Heart left ventricle (tissue), 16 donors: ENCODE data around the gene MTUS2. TPM values are rescaled to one million over a fixed set of nuclear protein-coding genes. Genes with fewer than 3 reads are reported as not detected.

Source experiments
- ATAC-seq, 4 donors: fragments of 200-7000 bp; cut with Tn5 transposase; one replicate each; pipeline ENCODE4 v1.9.1; 2020 to 2022; ENCODE audit warnings: moderate library complexity in 4 of 4, mild to moderate bottlenecking in 3 of 4, moderate number of reproducible peaks in 1 of 4
- DNase-seq, 5 donors: peaks; one replicate each; pipeline ENCODE4 v3.0.0-alpha.2; 2020
- H3K27ac ChIP-seq, 12 donors: fragments of 200-600 bp; sonication (generic) in 4 of 12; one replicate each; pipeline versions ENCODE4 v1.5.0 to v1.8.0; 2016 to 2022; ENCODE audit warnings: mild to moderate bottlenecking in 2 of 12
- H3K27me3 ChIP-seq, 9 donors: fragments of 200-600 bp; sonication (generic) in 2 of 9; one replicate each; pipeline versions ENCODE4 v1.5.1 to v1.8.0; 2016 to 2022; ENCODE audit warnings: mild to moderate bottlenecking in 3 of 9
- H3K36me3 ChIP-seq, 9 donors: fragments of 200-600 bp; sonication (generic) in 2 of 9; one replicate each; pipeline versions ENCODE4 v1.5.0 to v1.8.0; 2018 to 2022; ENCODE audit warnings: mild to moderate bottlenecking in 2 of 9
- H3K4me1 ChIP-seq, 12 donors: fragments of 200-600 bp; sonication (generic) in 4 of 12; one replicate each; pipeline versions ENCODE4 v1.5.0 to v1.8.0; 2016 to 2022; ENCODE audit warnings: mild to moderate bottlenecking in 3 of 12
- H3K4me3 ChIP-seq, 12 donors: fragments of 200-600 bp; sonication (generic) in 4 of 12; one replicate each; pipeline versions ENCODE4 v1.5.0 to v1.8.0; 2017 to 2022; ENCODE audit warnings: mild to moderate bottlenecking in 9 of 12, moderate library complexity in 4 of 12
- H3K9me3 ChIP-seq, 12 donors: fragments of 200-600 bp; sonication (generic) in 4 of 12; one replicate each; pipeline versions ENCODE4 v1.5.0 to v1.8.0; 2016 to 2022; ENCODE audit warnings: mild to moderate bottlenecking in 1 of 12
- POLR2A ChIP-seq, 2 donors: fragments of 450-650 bp; IDR thresholded peaks; one replicate each; pipeline ENCODE4 v1.6.1; 2017; ENCODE audit warnings: antibody characterized with exemption in 2 of 2, mild to moderate bottlenecking in 2 of 2, moderate library complexity in 2 of 2
- WGBS, 4 donors: extraction: QIAGEN DNeasy Blood & Tissue Kit in 2 of 4; methylation state at CpG; one replicate each; pipeline versions ENCODE4 v1.1.5 to v1.1.7; 2013 to 2018; 5-methylcytosine and 5-hydroxymethylcytosine counted together
- intact Hi-C, 10 donors: fragments of 100-400 bp; cut with DNase I; formaldehyde crosslinking; loops; one replicate each; pipeline versions ENCODE4 v1.11.1 to v1.14.2; 2022
- polyA plus RNA-seq, 2 donors: library from polyadenylated mRNA; stranded (reverse); fragments of 200-250 nt; gene quantifications; one replicate each; pipeline ENCODE4 v1.2.3, GENCODE V29; 2013
- total RNA-seq, 9 donors: library from RNA; depleted of rRNA in 2 of 9; stranded (reverse); fragments of >200 nt in 2 of 9; fragmentation: NEBNext Ultra II Directional in 3 of 9; extraction: Animal tissue kit (Norgen Biotek cat#: 25700) in 3 of 9; gene quantifications; one replicate each; pipeline versions ENCODE4 v1.1.0 to v1.2.4, GENCODE V29; 2016 to 2023
- TF ChIP-seq, protein P1 (sequence below), 12 donors: fragments of 200-600 bp; sonication (generic) in 4 of 12; IDR thresholded peaks; one replicate each; pipeline versions ENCODE4 v1.5.0 to v1.8.0; 2018 to 2022; ENCODE audit warnings: antibody characterized with exemption in 12 of 12, mild to moderate bottlenecking in 5 of 12
- donor health status: ischemic (EF 13 %, LVEDD 7.1; RV severe dilation, severe dysfunction).
- donor health status: healthy with polysubstance abuse.
- donor health status: DM: no; HTN: yes; CAD: no.
- donor health status: DM: no; HTN: no; CAD: no.
- donor health status: ischemic (EF 25% LVEDD 6.9; RV normal size, moderate dysfunction).
- donor health status: ischemic (EF 25% LVEDD 5.7; RV mildly dilated, moderate dysfunction).
- donor health status: healthy.
- donor health status: DM: yes; HTN: yes; CAD: no.
- donor health status: ischemic (EF 35%, LVEDD 5.7; RV mildly dilated, moderate dysfunction).
- donor health status: nonischemic (EF 11% LVEDD 7.7; RV severe dilation, severe dysfunction).
- donor health status: DM: yes; HTN: yes; CAD: no.
- donor health status: PGD.
- donor health status: ischemic (EF 29% LVEDD 5.4; RV normal size, mild dysfunction).
- donor health status: nonischemic (EF 23%, LVEDD 6.1; RV moderate dilation, normal function).

MTUS2 gene
- total and polyA plus RNA-seq, 11 donors, result 28.7 to 174 (median 67.9) TPM

DNA sequence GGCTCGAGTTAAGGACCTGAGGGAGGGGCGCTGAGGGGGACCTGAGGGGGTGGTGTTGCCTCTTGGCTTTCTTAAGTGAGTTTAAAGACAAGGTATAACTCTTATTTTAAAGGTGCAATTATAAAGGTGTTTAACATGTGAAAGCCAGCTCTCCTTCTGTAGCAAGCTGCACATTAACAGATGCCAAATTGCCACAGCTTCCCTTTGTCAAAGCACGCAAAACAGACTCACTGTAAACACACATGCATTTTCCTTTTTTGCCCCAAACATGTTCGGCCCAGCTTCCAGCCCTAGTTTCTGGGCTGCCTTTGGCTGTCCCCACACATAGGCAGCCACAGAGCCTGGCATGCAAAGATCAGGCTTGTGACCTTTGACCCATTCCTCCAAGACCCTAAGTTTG lies 663.5 kb downstream of the MTUS2 start:
- DNase-seq (no peak), ATAC-seq (no peak)
- Histone ChIP-seq H3K4me3 (no peak overlapping the region), H3K4me1 (peaks cover 0 to 39% (median 8%) of the 10 kb centered on the region in 12 donors), H3K27me3 (peaks cover 0 to 2% (median 0%) of the 10 kb centered on the region in 9 donors), H3K27ac (no peak overlapping the region), H3K9me3 (no peaks in the 10 kb centered on the region), H3K36me3 (peaks cover 0 to 10% (median 0%) of the 10 kb centered on the region in 9 donors)
- TF ChIP-seq, protein P1, sequence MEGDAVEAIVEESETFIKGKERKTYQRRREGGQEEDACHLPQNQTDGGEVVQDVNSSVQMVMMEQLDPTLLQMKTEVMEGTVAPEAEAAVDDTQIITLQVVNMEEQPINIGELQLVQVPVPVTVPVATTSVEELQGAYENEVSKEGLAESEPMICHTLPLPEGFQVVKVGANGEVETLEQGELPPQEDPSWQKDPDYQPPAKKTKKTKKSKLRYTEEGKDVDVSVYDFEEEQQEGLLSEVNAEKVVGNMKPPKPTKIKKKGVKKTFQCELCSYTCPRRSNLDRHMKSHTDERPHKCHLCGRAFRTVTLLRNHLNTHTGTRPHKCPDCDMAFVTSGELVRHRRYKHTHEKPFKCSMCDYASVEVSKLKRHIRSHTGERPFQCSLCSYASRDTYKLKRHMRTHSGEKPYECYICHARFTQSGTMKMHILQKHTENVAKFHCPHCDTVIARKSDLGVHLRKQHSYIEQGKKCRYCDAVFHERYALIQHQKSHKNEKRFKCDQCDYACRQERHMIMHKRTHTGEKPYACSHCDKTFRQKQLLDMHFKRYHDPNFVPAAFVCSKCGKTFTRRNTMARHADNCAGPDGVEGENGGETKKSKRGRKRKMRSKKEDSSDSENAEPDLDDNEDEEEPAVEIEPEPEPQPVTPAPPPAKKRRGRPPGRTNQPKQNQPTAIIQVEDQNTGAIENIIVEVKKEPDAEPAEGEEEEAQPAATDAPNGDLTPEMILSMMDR (IDR thresholded peaks at IDR 0.05), result no peak
- TF ChIP-seq POLR2A (IDR thresholded peaks at IDR 0.05), result no peak
- intact Hi-C loops, result no loop called here
- 63 to 70% (median 70%) methylated on average over 4 of the region's 4 CpGs for WGBS, 4 donors

DNA sequence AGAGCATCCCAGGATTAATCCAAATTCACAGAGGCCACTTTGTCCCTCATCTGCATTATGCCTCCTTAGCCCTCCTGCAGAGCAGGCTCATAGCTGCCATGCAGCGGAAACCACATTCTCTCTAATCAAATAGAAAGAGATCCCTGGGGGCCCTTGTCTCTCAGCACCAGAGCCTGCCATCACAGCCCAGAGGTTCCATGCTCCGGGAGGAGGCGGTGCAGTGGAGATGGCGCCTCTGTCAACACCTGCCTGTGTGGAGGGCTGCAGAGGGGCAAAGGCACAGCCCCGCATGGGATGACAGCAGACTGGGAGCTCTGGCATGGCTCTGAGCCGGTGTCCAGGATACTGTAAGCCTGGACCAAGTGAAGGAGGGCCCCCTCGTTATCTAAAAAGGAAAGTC lies 664.1 kb downstream of the MTUS2 start:
- H3K27ac ChIP-seq, result no peak overlapping the region
- 39 to 55% (median 48%) methylated on average over 7 of the region's 7 CpGs for WGBS, 4 donors
- ATAC-seq (no peak), DNase-seq (no peak)
- no peak for TF ChIP-seq POLR2A (IDR thresholded peaks at IDR 0.05)
- H3K4me1 ChIP-seq, result peaks cover 0 to 38% (median 8%) of the 10 kb centered on the region in 12 donors
- intact Hi-C loops, result no loop called here
- no peak overlapping the region for H3K4me3 ChIP-seq
- H3K36me3 ChIP-seq, result peaks cover 0 to 14% (median 0%) of the 10 kb centered on the region in 9 donors
- H3K27me3 ChIP-seq, result peaks cover 0 to 6% (median 0%) of the 10 kb centered on the region in 9 donors
- H3K9me3 ChIP-seq, result no peaks in the 10 kb centered on the region

DNA sequence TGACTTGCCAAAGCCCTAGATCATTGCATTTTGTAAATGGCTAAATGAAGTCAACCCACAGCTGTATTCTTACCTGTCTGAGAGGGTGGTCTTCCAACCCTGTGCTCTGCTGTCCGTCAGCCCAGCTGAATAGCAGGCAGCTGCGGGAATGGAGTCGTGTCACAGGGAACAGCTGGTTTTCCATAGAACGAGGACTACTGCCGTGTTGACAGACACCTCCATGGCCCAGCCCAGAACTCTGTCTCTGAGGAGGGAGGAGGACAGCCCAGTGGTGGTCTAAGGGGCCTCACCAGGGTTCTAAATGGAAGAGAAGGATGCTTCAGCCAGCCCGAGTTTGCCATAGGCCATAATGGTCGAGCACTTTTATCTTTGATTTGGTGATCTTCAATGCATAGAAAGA lies 664.7 kb downstream of the MTUS2 start:
- intact Hi-C loops, result no loop called here
- no peak overlapping the region for H3K4me3 ChIP-seq
- no peak overlapping the region for H3K27ac ChIP-seq
- TF ChIP-seq POLR2A (IDR thresholded peaks at IDR 0.05), result no peak
- TF ChIP-seq, protein P1 (IDR thresholded peaks at IDR 0.05), result no peak
- H3K9me3 ChIP-seq, result no peaks in the 10 kb centered on the region
- WGBS, 4 donors, result 62 to 75% (median 68%) methylated on average over 7 of the region's 7 CpGs
- peaks cover 0 to 6% (median 0%) of the 10 kb centered on the region in 9 donors for H3K27me3 ChIP-seq
- peaks cover 0 to 33% (median 7%) of the 10 kb centered on the region in 12 donors for H3K4me1 ChIP-seq
- DNase-seq (no peak), ATAC-seq (no peak)
- H3K36me3 ChIP-seq, result peaks cover 0 to 19% (median 0%) of the 10 kb centered on the region in 9 donors

DNA sequence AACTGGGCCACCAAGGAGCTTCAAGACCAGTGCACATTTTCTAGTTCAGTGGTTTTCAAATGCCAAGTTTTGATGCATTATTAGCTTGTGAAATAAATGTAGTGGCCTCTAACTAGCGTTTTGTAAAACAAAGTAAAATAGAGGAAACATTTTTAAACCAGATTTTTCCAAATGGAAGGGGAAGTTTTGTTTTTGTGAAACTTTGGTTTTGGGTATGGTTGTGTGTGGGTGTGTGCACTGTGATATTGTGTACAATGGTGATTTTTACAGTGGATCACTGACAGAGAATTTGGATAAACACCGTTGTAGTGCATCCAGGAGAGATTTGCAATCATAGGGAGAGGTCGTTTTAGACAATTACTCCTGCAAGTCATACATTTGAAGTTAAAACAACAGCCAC lies 666.4 kb downstream of the MTUS2 start:
- no peak overlapping the region for H3K27ac ChIP-seq

More for the DNA sequence above, 666.4 kb downstream of the MTUS2 start:
- 66 to 76% (median 69%) methylated on average over 3 of the region's 3 CpGs for whole genome bisulfite sequencing, 4 donors
- intact Hi-C loops, result no loop called here
- Histone ChIP-seq H3K36me3 (peaks cover 0 to 27% (median 0%) of the 10 kb centered on the region in 9 donors), H3K9me3 (no peaks in the 10 kb centered on the region), H3K4me1 (peaks cover 0 to 18% (median 0%) of the 10 kb centered on the region in 12 donors), H3K4me3 (no peak overlapping the region), H3K27me3 (peaks cover 0 to 6% (median 0%) of the 10 kb centered on the region in 9 donors)
- no peak for DNase-seq
- no peak for TF ChIP-seq POLR2A (IDR thresholded peaks at IDR 0.05)
- TF ChIP-seq, protein P1 (IDR thresholded peaks at IDR 0.05), result no peak
- no peak for ATAC-seq
